ENCODE data around the gene SLC4A2. TPM values are rescaled to one million over a fixed set of nuclear protein-coding genes. Genes with fewer than 3 reads are reported as not detected.

The SLC4A2 gene
- polyA plus RNA-seq, 3 donors: 21.6 to 132 (median 23.8) TPM

- peak overlapping the region; percentile 59 for H2AFZ ChIP-seq (ENCODE audit: insufficient read depth, low read depth, low read length, poor library complexity, severe bottlenecking)
- H3K27ac ChIP-seq (ENCODE audit: low read depth in 1 of 2, low read length in 2 of 2): peak overlapping the region in 1 of 2 donors; percentile 65
- H3K4me2 ChIP-seq (replicated peaks; ENCODE audit: extremely low read depth, low read length, poor library complexity, severe bottlenecking): peak overlapping the region; percentile 39
- Mint-ChIP-seq H3K36me3 (peaks cover 14 to 20% of the 10 kb centered on the region in 2 donors), H3K27me3 (ENCODE audit: low read depth in 3 of 3) (peaks cover 8 to 22% (median 11%) of the 10 kb centered on the region in 3 donors), H3K27ac (no peak overlapping the region), H3K4me1 (peaks cover 28% of the 10 kb centered on the region), H3K4me3 (no peak overlapping the region), H3K9me3 (no peaks in the 10 kb centered on the region)
- peaks cover 29 to 44% of the 10 kb centered on the region in 2 donors for H3K4me1 ChIP-seq (ENCODE audit: control insufficient read depth in 1 of 2, insufficient read depth in 2 of 2, low read length in 2 of 2)
- no peak for TF ChIP-seq CTCF (IDR thresholded peaks at IDR 0.05)
- intact Hi-C loops (cut with micrococcal nuclease): no loop called here
- H3K9me3 ChIP-seq (replicated peaks in 1 of 2; ENCODE audit: control insufficient read depth in 1 of 2, insufficient read depth in 1 of 2, low read length in 2 of 2): no peaks in the 10 kb centered on the region
- peak overlapping the region; percentile 36 for H3K9ac ChIP-seq (ENCODE audit: insufficient read depth, low read length, poor library complexity, severe bottlenecking)
- WGBS (ENCODE audit: insufficient coverage): 97% methylated on average over 5 of the region's 8 CpGs
- no peak for DNase-seq
- no peaks in the 10 kb centered on the region for H4K20me1 ChIP-seq (ENCODE audit: insufficient read depth, low read length)
- peaks cover 0 to 11% of the 10 kb centered on the region in 2 donors for H3K27me3 ChIP-seq (ENCODE audit: control insufficient read depth in 2 of 2, insufficient read depth in 2 of 2, low read length in 2 of 2)
- H3K36me3 ChIP-seq (replicated peaks in 1 of 2; ENCODE audit: control insufficient read depth in 1 of 2, insufficient read depth in 2 of 2, low read length in 2 of 2): no peaks in the 10 kb centered on the region
- H3K4me3 ChIP-seq (replicated peaks in 1 of 3; ENCODE audit: low read depth in 2 of 3, low read length in 3 of 3): no peak overlapping the region
- H3K79me2 ChIP-seq (ENCODE audit: insufficient read depth, low read length): peaks cover 9% of the 10 kb centered on the region
These were observed 5.6 kb upstream of the SLC4A2 start for GRCh38 chr7:151053751-151054150.

DNA sequence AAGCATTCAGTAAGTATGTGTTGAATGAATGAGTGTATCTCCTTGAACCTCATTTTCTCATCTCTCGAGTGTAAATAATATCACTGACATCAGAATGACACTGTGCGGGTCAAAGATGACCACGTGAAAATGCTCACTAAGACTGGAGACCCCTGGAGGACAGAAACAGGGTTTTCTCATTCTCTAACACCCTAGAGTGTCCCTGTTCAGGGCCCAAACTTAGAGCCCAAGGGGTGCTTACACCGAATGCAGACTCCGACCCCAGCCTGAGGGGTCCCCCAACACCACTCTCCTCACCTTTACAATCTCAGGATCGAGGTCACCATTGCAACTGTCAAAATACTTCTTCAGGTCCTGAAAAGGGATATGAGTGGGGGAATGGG lies 3.1 kb upstream of the SLC4A2 start:
- peaks cover 14 to 18% of the 10 kb centered on the region in 2 donors for H3K36me3 Mint-ChIP-seq
- Histone ChIP-seq H3K4me1 (ENCODE audit: control insufficient read depth in 1 of 2, insufficient read depth in 2 of 2, low read length in 2 of 2) (peaks cover 47 to 59% of the 10 kb centered on the region in 2 donors), H3K27me3 (ENCODE audit: control insufficient read depth in 2 of 2, insufficient read depth in 2 of 2, low read length in 2 of 2) (no peaks in the 10 kb centered on the region), H3K4me2 (replicated peaks; ENCODE audit: extremely low read depth, low read length, poor library complexity, severe bottlenecking) (no peak overlapping the region), H2AFZ (ENCODE audit: insufficient read depth, low read depth, low read length, poor library complexity, severe bottlenecking) (no peak overlapping the region), H3K9ac (ENCODE audit: insufficient read depth, low read length, poor library complexity, severe bottlenecking) (no peak overlapping the region), H3K4me3 (replicated peaks in 1 of 3; ENCODE audit: low read depth in 2 of 3, low read length in 3 of 3) (no peak overlapping the region), H3K27ac (ENCODE audit: low read depth in 1 of 2, low read length in 2 of 2) (no peak overlapping the region), H3K36me3 (replicated peaks in 1 of 2; ENCODE audit: control insufficient read depth in 1 of 2, insufficient read depth in 2 of 2, low read length in 2 of 2) (no peaks in the 10 kb centered on the region), H3K79me2 (ENCODE audit: insufficient read depth, low read length) (peaks cover 26% of the 10 kb centered on the region), H4K20me1 (ENCODE audit: insufficient read depth, low read length) (peaks cover 17% of the 10 kb centered on the region), H3K9me3 (replicated peaks in 1 of 2; ENCODE audit: control insufficient read depth in 1 of 2, insufficient read depth in 1 of 2, low read length in 2 of 2) (no peaks in the 10 kb centered on the region)
- intact Hi-C loops (cut with micrococcal nuclease): no loop called here
- TF ChIP-seq CTCF (IDR thresholded peaks at IDR 0.05): no peak
- WGBS (ENCODE audit: insufficient coverage): 90% methylated on average over 2 of the region's 6 CpGs
- H3K27me3 Mint-ChIP-seq (ENCODE audit: low read depth in 3 of 3): peaks cover 2 to 5% (median 5%) of the 10 kb centered on the region in 3 donors
- H3K27ac Mint-ChIP-seq: no peak overlapping the region
- DNase-seq: no peak
- H3K9me3 Mint-ChIP-seq: no peaks in the 10 kb centered on the region
- peaks cover 44% of the 10 kb centered on the region for H3K4me1 Mint-ChIP-seq
- no peak overlapping the region for H3K4me3 Mint-ChIP-seq

All from CD14-positive monocyte (primary cell).